ENCODE measurements around the gene EVA1C.
"Not testable (repeated sequence)": the region's sequence is repeated elsewhere in the genome, so short reads cannot be mapped to it uniquely, and the experiment has no call there.

Gene EVA1C

GRCh38 chr21:32412162-32413014, at the start of gene EVA1C:
EVA1C (plus strand) TSS chr21:32412706; CDS start chr21:32412854, 148 bp downstream.
- DNase-seq (ENCODE audit: low spot score) = peak; percentile 33
- no peak for TF ChIP-seq CTCF (IDR thresholded peaks at IDR 0.05; ENCODE audit: borderline replicate concordance, control extremely low read depth, extremely low read depth, insufficient read depth, missing control alignments)
- in situ Hi-C loops (cut with MboI; ENCODE audit: low sequenced_read_pairs, unreplicated experiment) = no loop called here

- no peak for TF ChIP-seq CTCF (IDR thresholded peaks at IDR 0.05; ENCODE audit: borderline replicate concordance, control extremely low read depth, extremely low read depth, insufficient read depth, missing control alignments)
- no peak for DNase-seq (ENCODE audit: low spot score)
- in situ Hi-C loops (cut with MboI; ENCODE audit: low sequenced_read_pairs, unreplicated experiment) = no loop called here
These were observed 48.1 kb upstream of the EVA1C start for GRCh38 chr21:32364387-32364786.

GRCh38 chr21:32364796-32365195, 47.7 kb upstream of the EVA1C start:
- in situ Hi-C loops (cut with MboI; ENCODE audit: low sequenced_read_pairs, unreplicated experiment) = no loop called here
- DNase-seq (ENCODE audit: low spot score) = no peak
- no peak for TF ChIP-seq CTCF (IDR thresholded peaks at IDR 0.05; ENCODE audit: borderline replicate concordance, control extremely low read depth, extremely low read depth, insufficient read depth, missing control alignments)

GRCh38 chr21:32366191-32366590, 46.3 kb upstream of the EVA1C start:
- in situ Hi-C loops (cut with MboI; ENCODE audit: low sequenced_read_pairs, unreplicated experiment) = no loop called here
- no peak for TF ChIP-seq CTCF (IDR thresholded peaks at IDR 0.05; ENCODE audit: borderline replicate concordance, control extremely low read depth, extremely low read depth, insufficient read depth, missing control alignments)
- DNase-seq (ENCODE audit: low spot score) = no peak

GRCh38 chr21:32367158-32367557, 45.3 kb upstream of the EVA1C start:
- TF ChIP-seq CTCF (IDR thresholded peaks at IDR 0.05; ENCODE audit: borderline replicate concordance, control extremely low read depth, extremely low read depth, insufficient read depth, missing control alignments) = no peak
- DNase-seq (ENCODE audit: low spot score) = no peak
- in situ Hi-C loops (cut with MboI; ENCODE audit: low sequenced_read_pairs, unreplicated experiment) = no loop called here

GRCh38 chr21:32368386-32368785, 44.1 kb upstream of the EVA1C start:
- in situ Hi-C loops (cut with MboI; ENCODE audit: low sequenced_read_pairs, unreplicated experiment) = no loop called here
- TF ChIP-seq CTCF (IDR thresholded peaks at IDR 0.05; ENCODE audit: borderline replicate concordance, control extremely low read depth, extremely low read depth, insufficient read depth, missing control alignments) = no peak
- DNase-seq (ENCODE audit: low spot score) = no peak

- in situ Hi-C loops (cut with MboI; ENCODE audit: low sequenced_read_pairs, unreplicated experiment); DNase-seq (ENCODE audit: low spot score): not testable (repeated sequence)
These were observed 43.5 kb upstream of the EVA1C start for GRCh38 chr21:32368961-32369360.

All from GM13976 (cell line).